K562 (cell line): Measurements from ENCODE around the gene CHODL. TPM values are rescaled to one million over a fixed set of nuclear protein-coding genes. Genes with fewer than 3 reads are reported as not detected.

ENCODE experiments used
- ATAC-seq: fragments of 200-7000 bp; cut with Tn5 transposase; 3 replicates; pipeline ENCODE4 v1.9.1; 2020; ENCODE audit warnings: moderate library complexity
- BruUV-seq: library from RNA; stranded (reverse); fragments of 400-500 nt; replicated peaks from 2 replicates; lab custom pipeline; 2021; lab: Mats Ljungman, UMichigan
- CTCF ChIA-PET: fragments of 300-600 bp; formaldehyde crosslinking; extraction: SDS; loops from one replicate; lab custom pipeline; 2021; ENCODE audit warnings: low intra/inter-chr PET ratio; lab: Yijun Ruan, JAX
- POLR2A ChIA-PET: fragments of 300-600, 350-650 bp; sonication (Branson Sonifier 250); formaldehyde crosslinking; extraction: SDS; loops from one replicate; lab custom pipeline; 2021; ENCODE audit warnings: antibody characterized with exemption, inconsistent platforms; lab: Yijun Ruan, JAX
- DNase-seq, 4 experiments: peaks; one replicate each; pipeline versions ENCODE4 v3.0.0 to v3.0.0-alpha.2; 2011 to 2018; ENCODE audit warnings: low spot score in 3 of 4, mixed read lengths in 3 of 4; ENCODE audit errors: extremely low read depth in 1 of 4
- FAIRE-seq: peaks from 2 replicates; lab custom pipeline; 2011; peaks lifted over from hg19 to GRCh38; lab: Jason Lieb, UNC
- H2AFZ ChIP-seq: 2 replicates; pipeline ENCODE4 v1.6.0; 2011; ENCODE audit warnings: low read depth, low read length, control low read depth, inconsistent platforms
- H3K27ac ChIP-seq: fragments of 200-600 bp; 3 replicates; pipeline ENCODE4 v1.8.0; 2011; ENCODE audit warnings: low read depth, mild to moderate bottlenecking, control low read depth, inconsistent platforms, low read length, moderate library complexity, mixed read lengths; ENCODE audit errors: extremely low read depth
- H3K27me3 ChIP-seq, 2 experiments: fragments of 300-600 bp in 1 of 2; 2 replicates in 1 of 2; 3 replicates in 1 of 2; pipeline versions ENCODE4 v1.6.0 to v1.8.0; 2011; ENCODE audit warnings: inconsistent platforms in 2 of 2, low read length in 2 of 2, mild to moderate bottlenecking in 1 of 2, mixed read lengths in 1 of 2, moderate library complexity in 1 of 2; ENCODE audit not compliant: control insufficient read depth in 2 of 2, insufficient read depth in 2 of 2
- H3K36me3 ChIP-seq: fragments of 300-600 bp; 3 replicates; pipeline ENCODE4 v1.8.0; 2011; ENCODE audit warnings: mild to moderate bottlenecking, low read length, inconsistent platforms; ENCODE audit not compliant: control insufficient read depth, insufficient read depth
- H3K4me1 ChIP-seq, 2 experiments: fragments of 200-600 bp in 1 of 2; replicated peaks in 1 of 2; 2 replicates in 1 of 2; 3 replicates in 1 of 2; pipeline versions ENCODE4 v1.5.1 to v1.8.0; 2011; ENCODE audit warnings: inconsistent platforms in 2 of 2, low read length in 2 of 2, mild to moderate bottlenecking in 1 of 2, mixed read lengths in 1 of 2, moderate library complexity in 1 of 2; ENCODE audit not compliant: control insufficient read depth in 2 of 2, insufficient read depth in 2 of 2
- H3K4me2 ChIP-seq: 2 replicates; pipeline ENCODE4 v1.6.1; 2011; ENCODE audit warnings: low read length, control low read depth, inconsistent platforms, mixed read lengths; ENCODE audit not compliant: insufficient read depth
- H3K4me3 ChIP-seq: fragments of 200-600 bp; sonication (generic), shearing (Covaris generic); 2 replicates; pipeline ENCODE4 v1.5.1; 2016; ENCODE audit warnings: control low read depth, inconsistent platforms
- H3K79me2 ChIP-seq: fragments of 200-600 bp; 3 replicates; pipeline ENCODE4 v1.8.0; 2011; ENCODE audit warnings: low read length, inconsistent platforms; ENCODE audit not compliant: control insufficient read depth, insufficient read depth
- H3K9ac ChIP-seq, 2 experiments: 2 replicates each; pipeline versions ENCODE4 v1.6.0 to v1.6.1; 2011; ENCODE audit warnings: low read depth in 2 of 2, low read length in 2 of 2, control low read depth in 1 of 2, inconsistent platforms in 1 of 2, mild to moderate bottlenecking in 1 of 2, mixed read lengths in 1 of 2; ENCODE audit not compliant: insufficient read depth in 1 of 2
- H3K9me1 ChIP-seq: one replicate; pipeline ENCODE4 v1.6.0; 2011; ENCODE audit warnings: inconsistent platforms, mild to moderate bottlenecking, low read length, moderate library complexity; ENCODE audit not compliant: control insufficient read depth, insufficient read depth
- H3K9me3 ChIP-seq: replicated peaks from 2 replicates; pipeline ENCODE4 v1.5.1; 2011; ENCODE audit warnings: low read depth, low read length, inconsistent platforms; ENCODE audit not compliant: control insufficient read depth, insufficient read depth
- H4K20me1 ChIP-seq: replicated peaks from 2 replicates; pipeline ENCODE4 v1.6.1; 2011; ENCODE audit warnings: low read length, inconsistent platforms, mixed read lengths; ENCODE audit not compliant: control insufficient read depth, insufficient read depth
- CBX8 ChIP-seq: fragments of 200-600 bp; sonication (generic); IDR thresholded peaks from 2 replicates; pipeline ENCODE4 v1.6.1; 2012; ENCODE audit warnings: borderline replicate concordance, mixed run types, low read depth, mild to moderate bottlenecking, moderate library complexity, mixed read lengths, low read length, control low read depth, inconsistent platforms; ENCODE audit not compliant: poor library complexity, severe bottlenecking; ENCODE audit errors: extremely low read depth
- CHD4 ChIP-seq: fragments of 200-600 bp; sonication (generic); IDR thresholded peaks from 3 replicates; pipeline ENCODE4 v1.6.1; 2012; ENCODE audit warnings: low read depth, mild to moderate bottlenecking, mixed read lengths, low read length, inconsistent platforms; ENCODE audit not compliant: insufficient read depth, insufficient replicate concordance, poor library complexity, severe bottlenecking
- GATA2 ChIP-seq: sonication (generic); formaldehyde crosslinking; IDR thresholded peaks from 2 replicates; pipeline ENCODE4 v1.4.0; 2020; ENCODE audit warnings: mild to moderate bottlenecking, missing genetic modification reagents
- MYBL2 ChIP-seq, 2 experiments: fragments of 450-650 bp in 1 of 2; sonication (generic) in 1 of 2; formaldehyde crosslinking in 1 of 2; IDR thresholded peaks; 2 replicates each; pipeline versions ENCODE4 v1.6.1 to v1.8.1; 2017 to 2022; ENCODE audit warnings: borderline replicate concordance in 1 of 2, inconsistent platforms in 1 of 2, low read depth in 1 of 2, mild to moderate bottlenecking in 1 of 2, missing genetic modification reagents in 1 of 2, moderate library complexity in 1 of 2
- NBN ChIP-seq: fragments of 450-650 bp; IDR thresholded peaks from 2 replicates; pipeline ENCODE4 v1.6.1; 2016; ENCODE audit warnings: low read depth, mild to moderate bottlenecking
- NR0B1 ChIP-seq: fragments of 450-650 bp; IDR thresholded peaks from one replicate; pipeline ENCODE4 v1.6.1; 2018; ENCODE audit warnings: mild to moderate bottlenecking, moderate library complexity; ENCODE audit not compliant: partially characterized antibody
- RBM14 ChIP-seq: fragments of 200-400 bp; formaldehyde crosslinking; IDR thresholded peaks from 2 replicates; pipeline ENCODE4 v1.6.1; 2018; ENCODE audit warnings: low read depth, mild to moderate bottlenecking, low read length, moderate library complexity, borderline replicate concordance; ENCODE audit not compliant: insufficient read depth
- SMARCA5 ChIP-seq: fragments of 450-650 bp; IDR thresholded peaks from 2 replicates; pipeline ENCODE4 v1.6.1; 2016
- TCF7 ChIP-seq: sonication (generic); IDR thresholded peaks from 2 replicates; pipeline ENCODE4 v1.6.1; 2016; ENCODE audit warnings: antibody characterized with exemption, borderline replicate concordance
- ZBTB17 ChIP-seq: fragments of 450-650 bp; formaldehyde crosslinking; IDR thresholded peaks from 2 replicates; pipeline ENCODE4 v1.4.0; 2020; ENCODE audit warnings: mild to moderate bottlenecking
- ZNF282 ChIP-seq: sonication (generic); formaldehyde crosslinking; IDR thresholded peaks from 2 replicates; pipeline ENCODE4 v1.8.1; 2023; ENCODE audit warnings: missing genetic modification reagents
- WGBS: fragments of 100-300 bp; shearing (Covaris generic); methylation state at CpG from one replicate; pipeline ENCODE4 v1.1.6; 2016; ENCODE audit warnings: low coverage, mixed read lengths; ENCODE audit not compliant: insufficient coverage; ENCODE audit errors: missing lambda C conversion rate; 5-methylcytosine and 5-hydroxymethylcytosine counted together
- in situ Hi-C: fragments of 300-500 bp; cut with MboI; formaldehyde crosslinking; loops from 4 replicates; pipeline ENCODE4 v1.15.0; 2018; ENCODE audit warnings: inconsistent platforms, mixed read lengths
- intact Hi-C: fragments of 100-400 bp; cut with micrococcal nuclease; formaldehyde crosslinking; loops from 2 replicates; pipeline ENCODE4 v1.14.2; 2022
- polyA plus RNA-seq, 8 experiments: library from polyadenylated mRNA; depleted of rRNA in 4 of 8; stranded (reverse) in 5 of 8; unstranded in 3 of 8; fragments of >200 nt; fragmentation: Nextera tagmentation in 2 of 8; fragmentation: Illumina TruSeq in 1 of 8; extraction: Ambion mirVana in 2 of 8; extraction: Trizol in 1 of 8; gene quantifications; 2 replicates each; pipeline versions ENCODE4 v1.2.1 to v1.2.3, GENCODE V29; 2011 to 2014; ENCODE audit warnings: inconsistent platforms in 1 of 8, missing spikeins in 1 of 8
- total RNA-seq, 7 experiments: library from RNA; depleted of rRNA in 6 of 7; stranded (reverse); fragments of >200 nt in 6 of 7; fragmentation: Illumina TruSeq in 2 of 7; extraction: Trizol in 2 of 7; gene quantifications; 2 replicates each; pipeline versions ENCODE4 v1.2.1 to v1.2.3, GENCODE V29; 2011 to 2021; ENCODE audit warnings: low replicate concordance in 1 of 7
- TF ChIP-seq, protein P1 (sequence below): fragments of 150-350 bp; conservative IDR thresholded peaks from 2 replicates; pipeline ENCODE4 v1.6.1; 2014; ENCODE audit warnings: low read length

CHODL gene
- total and polyA plus RNA-seq, 9 of the 15 experiments (the other 6 are each of a cell fraction or from before 2014, with no cell fraction given) = not detected

DNA sequence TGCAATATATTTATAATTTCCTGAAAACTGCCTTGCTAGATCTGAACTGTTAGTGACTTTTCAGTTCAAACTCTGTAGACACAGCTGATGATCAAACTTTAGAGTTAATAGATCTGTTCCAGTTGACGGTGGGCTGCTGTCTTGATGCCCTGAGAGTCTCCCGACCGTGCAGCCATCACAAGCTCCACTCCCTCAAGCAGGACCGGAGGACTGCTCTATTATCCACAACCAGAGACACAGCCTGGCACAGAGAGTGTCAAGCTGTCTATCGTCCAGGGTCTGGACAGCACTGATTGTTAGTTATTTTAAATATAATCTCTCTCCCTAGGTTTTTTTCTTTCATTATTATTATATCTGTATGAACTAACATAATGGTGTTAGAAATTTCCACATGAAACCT lies 8.0 kb downstream of the CHODL start:
- H3K9me1 ChIP-seq = no peaks in the 10 kb centered on the region
- intact Hi-C loops = no loop called here
- H4K20me1 ChIP-seq = no peaks in the 10 kb centered on the region
- FAIRE-seq (no peak), DNase-seq (no peak), ATAC-seq (no peak)
- no peak overlapping the region for H2AFZ ChIP-seq
- in situ Hi-C loops = no loop called here
- WGBS = 6% methylated on average over 5 of the region's 5 CpGs
- ChIA-PET CTCF (no interaction called here), POLR2A (no interaction called here)
- H3K9ac ChIP-seq = no peak overlapping the region
- H3K9me3 ChIP-seq = peaks cover 2% of the 10 kb centered on the region; the same call in 1 of the 2 replicates
- H3K4me1 ChIP-seq = no peaks in the 10 kb centered on the region
- H3K4me3 ChIP-seq = no peak overlapping the region
- H3K4me2 ChIP-seq = no peak overlapping the region
- no peaks in the 10 kb centered on the region for H3K36me3 ChIP-seq
- no peak overlapping the region for H3K27ac ChIP-seq
- H3K79me2 ChIP-seq = no peaks in the 10 kb centered on the region
- BruUV-seq = no TSS peak
- no peaks in the 10 kb centered on the region for H3K27me3 ChIP-seq
- TF ChIP-seq MYBL2 (IDR thresholded peaks at IDR 0.05; ENCODE audit: low read depth) (no peak), MYBL2 (CRISPR knock-in tag; IDR thresholded peaks at IDR 0.05; ENCODE audit: borderline replicate concordance) (no peak), RBM14 (no peak), NBN (no peak), NR0B1 (no peak), GATA2 (CRISPR knock-in tag) (no peak), ZBTB17 (no peak), TCF7 (no peak), SMARCA5 (no peak), ZNF282 (CRISPR knock-in tag) (no peak), CHD4 (no peak), CBX8 (no peak)
- TF ChIP-seq, protein P1, sequence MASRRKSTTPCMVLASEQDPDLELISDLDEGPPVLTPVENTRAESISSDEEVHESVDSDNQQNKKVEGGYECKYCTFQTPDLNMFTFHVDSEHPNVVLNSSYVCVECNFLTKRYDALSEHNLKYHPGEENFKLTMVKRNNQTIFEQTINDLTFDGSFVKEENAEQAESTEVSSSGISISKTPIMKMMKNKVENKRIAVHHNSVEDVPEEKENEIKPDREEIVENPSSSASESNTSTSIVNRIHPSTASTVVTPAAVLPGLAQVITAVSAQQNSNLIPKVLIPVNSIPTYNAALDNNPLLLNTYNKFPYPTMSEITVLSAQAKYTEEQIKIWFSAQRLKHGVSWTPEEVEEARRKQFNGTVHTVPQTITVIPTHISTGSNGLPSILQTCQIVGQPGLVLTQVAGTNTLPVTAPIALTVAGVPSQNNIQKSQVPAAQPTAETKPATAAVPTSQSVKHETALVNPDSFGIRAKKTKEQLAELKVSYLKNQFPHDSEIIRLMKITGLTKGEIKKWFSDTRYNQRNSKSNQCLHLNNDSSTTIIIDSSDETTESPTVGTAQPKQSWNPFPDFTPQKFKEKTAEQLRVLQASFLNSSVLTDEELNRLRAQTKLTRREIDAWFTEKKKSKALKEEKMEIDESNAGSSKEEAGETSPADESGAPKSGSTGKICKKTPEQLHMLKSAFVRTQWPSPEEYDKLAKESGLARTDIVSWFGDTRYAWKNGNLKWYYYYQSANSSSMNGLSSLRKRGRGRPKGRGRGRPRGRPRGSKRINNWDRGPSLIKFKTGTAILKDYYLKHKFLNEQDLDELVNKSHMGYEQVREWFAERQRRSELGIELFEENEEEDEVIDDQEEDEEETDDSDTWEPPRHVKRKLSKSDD = no peak
